Stimulated activated CD8-positive, alpha-beta memory T cell treated with anti-CD3 and anti-CD28 coated beads, Interleukin-4, amount 100 ng/mL, for 24 hours (primary cell): ENCODE measurements around the gene SNX6.
"Not testable (repeated sequence)": the region's sequence is repeated elsewhere in the genome, so short reads cannot be mapped to it uniquely, and the experiment has no call there.

Experiments used
- DNase-seq: peaks from one replicate; pipeline ENCODE4 v3.0.0-alpha.2; 2020; ENCODE audit warnings: low read depth

The SNX6 gene

GRCh38 chr14:34521071-34521470 is 108.9 kb downstream of the SNX6 start:
- DNase-seq: not testable (repeated sequence)

- DNase-seq: not testable (repeated sequence)
Measured at GRCh38 chr14:34520304-34520970, 109.5 kb downstream of the SNX6 start.
